GM18499 (cell line): ENCODE data around the gene ARMC9.
"Not testable (repeated sequence)": the region's sequence is repeated elsewhere in the genome, so short reads cannot be mapped to it uniquely, and the experiment has no call there.

Experiments used
- ATAC-seq: cut with Tn5 transposase; IDR thresholded peaks from one replicate; pipeline ENCODE4 v1.9.1; 2021; ENCODE audit warnings: moderate number of reproducible peaks; ENCODE audit not compliant: insufficient read depth, unreplicated experiment

Gene ARMC9

GRCh38 chr2:231334179-231334930, 135.9 kb downstream of the ARMC9 start:
- no peak for ATAC-seq

- ATAC-seq = no peak
These were observed 136.6 kb downstream of the ARMC9 start for GRCh38 chr2:231334981-231335380.

- no peak for ATAC-seq
These were observed 137.2 kb downstream of the ARMC9 start for GRCh38 chr2:231335591-231335990.

- ATAC-seq = no peak
These were observed 137.8 kb downstream of the ARMC9 start for GRCh38 chr2:231336236-231336635.

GRCh38 chr2:231336700-231337099, 138.3 kb downstream of the ARMC9 start:
- ATAC-seq = no peak

GRCh38 chr2:231337807-231338759, 139.7 kb downstream of the ARMC9 start:
- no peak for ATAC-seq

GRCh38 chr2:231339316-231339715, 140.9 kb downstream of the ARMC9 start:
- no peak for ATAC-seq

GRCh38 chr2:231341100-231341499, 142.7 kb downstream of the ARMC9 start:
- no peak for ATAC-seq

GRCh38 chr2:231342061-231342711, 143.8 kb downstream of the ARMC9 start:
- no peak for ATAC-seq

GRCh38 chr2:231343006-231343710, 144.7 kb downstream of the ARMC9 start:
- no peak for ATAC-seq

- ATAC-seq = no peak
These were observed 145.6 kb downstream of the ARMC9 start for GRCh38 chr2:231343988-231344387.

GRCh38 chr2:231344851-231345250, 146.4 kb downstream of the ARMC9 start:
- no peak for ATAC-seq

- no peak for ATAC-seq
These were observed 148.7 kb downstream of the ARMC9 start for GRCh38 chr2:231347081-231347480.

- ATAC-seq = no peak
These were observed 149.2 kb downstream of the ARMC9 start for GRCh38 chr2:231347638-231348037.

GRCh38 chr2:231348173-231348572, 149.7 kb downstream of the ARMC9 start:
- no peak for ATAC-seq

GRCh38 chr2:231348704-231349373, 150.4 kb downstream of the ARMC9 start:
- no peak for ATAC-seq

GRCh38 chr2:231349374-231349735, 150.9 kb downstream of the ARMC9 start:
- not testable (repeated sequence) for ATAC-seq

- no peak for ATAC-seq
These were observed 153.2 kb downstream of the ARMC9 start for GRCh38 chr2:231351648-231352047.

GRCh38 chr2:231353469-231353868, 155.0 kb downstream of the ARMC9 start:
- no peak for ATAC-seq
